Fibroblast of villous mesenchyme (primary cell): ENCODE results near the gene NME4. TPM values are rescaled to one million over a fixed set of nuclear protein-coding genes. Genes with fewer than 3 reads are reported as not detected.
"Not testable (repeated sequence)": the region's sequence is repeated elsewhere in the genome, so short reads cannot be mapped to it uniquely, and the experiment has no call there.

Experiments used
- DNase-seq: peaks from one replicate; pipeline ENCODE4 v3.0.0-alpha.2; 2010; ENCODE audit warnings: low read depth
- H3K4me3 ChIP-seq: 2 replicates; pipeline ENCODE4 v1.5.1; 2011; ENCODE audit warnings: low read depth, mild to moderate bottlenecking, low read length
- total RNA-seq: library from RNA; depleted of rRNA; stranded (reverse); fragments of >200 nt; gene quantifications from 2 replicates; pipeline ENCODE4 v1.2.3, GENCODE V29; 2012
- TF ChIP-seq, protein P1 (sequence below): IDR thresholded peaks from 2 replicates; pipeline ENCODE4 v1.5.1; 2012; ENCODE audit warnings: low read depth, mild to moderate bottlenecking, low read length; ENCODE audit not compliant: insufficient read depth

NME4 gene
- total RNA-seq, 1 donor = 126 TPM

DNA sequence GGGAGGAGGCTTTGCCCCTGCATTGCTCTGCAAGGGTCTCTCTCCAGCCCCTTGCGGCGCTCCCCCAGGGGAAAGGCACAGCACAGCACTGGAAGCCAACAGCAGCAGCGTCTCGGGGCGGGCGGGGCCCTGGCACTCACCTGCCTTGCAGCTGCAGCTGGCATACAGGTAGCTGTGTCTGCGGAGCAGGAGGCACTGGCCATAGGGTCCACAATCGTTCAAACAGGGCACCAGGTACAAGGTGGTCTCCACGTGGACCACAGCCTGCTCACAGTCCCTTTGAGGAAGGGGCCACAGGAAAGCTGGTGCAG, 22.4 kb upstream of the NME4 start:
- no peak for DNase-seq
- TF ChIP-seq, protein P1, sequence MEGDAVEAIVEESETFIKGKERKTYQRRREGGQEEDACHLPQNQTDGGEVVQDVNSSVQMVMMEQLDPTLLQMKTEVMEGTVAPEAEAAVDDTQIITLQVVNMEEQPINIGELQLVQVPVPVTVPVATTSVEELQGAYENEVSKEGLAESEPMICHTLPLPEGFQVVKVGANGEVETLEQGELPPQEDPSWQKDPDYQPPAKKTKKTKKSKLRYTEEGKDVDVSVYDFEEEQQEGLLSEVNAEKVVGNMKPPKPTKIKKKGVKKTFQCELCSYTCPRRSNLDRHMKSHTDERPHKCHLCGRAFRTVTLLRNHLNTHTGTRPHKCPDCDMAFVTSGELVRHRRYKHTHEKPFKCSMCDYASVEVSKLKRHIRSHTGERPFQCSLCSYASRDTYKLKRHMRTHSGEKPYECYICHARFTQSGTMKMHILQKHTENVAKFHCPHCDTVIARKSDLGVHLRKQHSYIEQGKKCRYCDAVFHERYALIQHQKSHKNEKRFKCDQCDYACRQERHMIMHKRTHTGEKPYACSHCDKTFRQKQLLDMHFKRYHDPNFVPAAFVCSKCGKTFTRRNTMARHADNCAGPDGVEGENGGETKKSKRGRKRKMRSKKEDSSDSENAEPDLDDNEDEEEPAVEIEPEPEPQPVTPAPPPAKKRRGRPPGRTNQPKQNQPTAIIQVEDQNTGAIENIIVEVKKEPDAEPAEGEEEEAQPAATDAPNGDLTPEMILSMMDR = no peak
- no peak overlapping the region for H3K4me3 ChIP-seq

DNA sequence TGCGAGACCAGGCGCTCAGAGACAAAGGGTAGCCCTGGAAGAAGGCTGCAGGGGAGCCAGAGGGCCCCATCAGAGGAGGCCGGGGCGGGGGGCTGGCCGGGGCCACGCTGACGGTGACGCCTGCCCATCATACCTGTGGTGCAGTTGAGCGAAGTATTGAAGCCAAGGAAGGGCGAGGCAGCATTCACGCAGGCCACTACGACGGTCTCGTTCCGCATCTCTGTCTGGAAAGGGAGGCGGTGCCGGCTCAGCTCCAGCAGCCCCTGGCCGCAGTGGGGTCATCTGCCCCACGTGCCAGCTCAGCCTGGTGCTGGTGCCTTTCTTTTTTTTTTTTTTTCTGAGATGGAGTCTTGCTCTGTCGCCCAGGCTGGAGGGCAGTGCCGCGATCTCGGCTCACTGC, 21.8 kb upstream of the NME4 start:
- TF ChIP-seq, protein P1 = no peak
- no peak overlapping the region for H3K4me3 ChIP-seq
- DNase-seq = no peak

DNA sequence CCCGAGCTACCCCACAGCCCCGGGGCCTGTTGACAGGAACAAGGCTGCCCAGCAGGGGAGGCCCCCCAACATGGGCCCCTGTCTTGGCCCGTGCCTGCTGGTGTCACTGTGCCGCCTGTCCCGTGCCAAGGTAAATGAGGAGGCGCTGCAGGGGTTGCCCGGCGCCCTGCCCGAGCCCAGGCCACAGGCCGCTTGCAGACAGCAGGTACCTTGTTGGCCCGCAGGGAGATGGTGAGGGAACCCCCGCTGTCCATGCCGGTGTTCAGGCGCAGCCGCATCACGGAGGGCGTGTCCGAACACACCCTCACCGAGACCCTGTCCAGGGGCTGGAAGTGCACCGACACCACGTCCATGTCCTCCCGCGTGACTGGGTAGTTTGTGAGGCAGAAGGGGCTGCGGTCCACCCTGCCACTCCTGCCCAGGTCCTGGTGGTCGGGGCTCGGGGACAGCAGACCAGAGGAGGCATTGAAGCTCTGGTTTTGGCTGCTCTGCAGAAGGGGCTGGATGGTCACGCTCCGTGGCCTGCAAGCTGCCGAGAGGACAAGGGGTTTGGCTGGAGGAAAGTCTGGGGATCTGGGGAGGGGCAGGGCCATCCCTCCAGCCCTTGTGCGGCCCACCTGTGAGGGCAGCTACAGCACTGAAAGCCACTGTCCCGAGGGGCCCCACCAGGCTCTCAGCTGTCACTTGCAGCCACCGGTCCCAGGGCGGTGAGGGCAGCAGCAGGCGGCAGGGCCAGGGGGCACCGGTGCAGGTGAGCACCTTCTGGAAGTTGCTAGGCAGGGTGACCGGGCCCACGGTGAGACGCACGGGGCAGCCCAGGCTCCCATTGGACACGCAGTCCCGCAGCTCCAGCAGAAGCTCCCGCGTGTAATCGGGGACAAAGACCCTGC, 20.8 kb upstream of the NME4 start:
- TF ChIP-seq, protein P1 = no peak
- H3K4me3 ChIP-seq = no peak overlapping the region
- DNase-seq = no peak

DNA sequence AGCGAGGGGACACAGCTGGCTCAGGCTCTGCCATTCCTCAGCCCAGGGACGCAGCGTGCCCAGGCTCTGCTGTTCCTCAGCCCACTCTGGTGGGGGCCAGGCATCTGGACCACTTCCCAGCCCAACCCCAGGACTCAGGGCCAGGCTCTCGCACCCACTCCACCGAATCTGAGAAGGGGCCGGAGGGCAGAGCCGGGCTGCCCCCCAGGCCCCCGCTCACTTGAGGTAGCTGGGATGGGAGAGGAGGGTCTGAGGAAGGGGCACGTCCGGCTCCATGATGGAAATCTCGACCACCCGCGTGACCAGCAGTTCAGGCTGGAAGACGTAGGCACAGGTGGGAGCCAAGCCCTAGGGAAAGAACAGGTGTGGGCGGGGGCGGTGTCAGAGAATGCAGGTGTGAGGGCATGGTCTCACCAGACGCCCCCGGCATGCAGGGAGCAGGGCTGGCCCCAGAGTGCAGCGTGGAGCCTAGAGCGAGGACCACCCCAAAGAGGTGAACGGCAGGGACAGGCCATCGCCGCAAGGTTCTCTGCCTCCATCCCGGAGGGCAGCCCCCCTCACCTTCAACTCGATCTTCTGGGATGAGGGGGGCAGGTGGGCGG, 20.1 kb upstream of the NME4 start:
- TF ChIP-seq, protein P1 = no peak
- no peak for DNase-seq
- H3K4me3 ChIP-seq = no peak overlapping the region

DNA sequence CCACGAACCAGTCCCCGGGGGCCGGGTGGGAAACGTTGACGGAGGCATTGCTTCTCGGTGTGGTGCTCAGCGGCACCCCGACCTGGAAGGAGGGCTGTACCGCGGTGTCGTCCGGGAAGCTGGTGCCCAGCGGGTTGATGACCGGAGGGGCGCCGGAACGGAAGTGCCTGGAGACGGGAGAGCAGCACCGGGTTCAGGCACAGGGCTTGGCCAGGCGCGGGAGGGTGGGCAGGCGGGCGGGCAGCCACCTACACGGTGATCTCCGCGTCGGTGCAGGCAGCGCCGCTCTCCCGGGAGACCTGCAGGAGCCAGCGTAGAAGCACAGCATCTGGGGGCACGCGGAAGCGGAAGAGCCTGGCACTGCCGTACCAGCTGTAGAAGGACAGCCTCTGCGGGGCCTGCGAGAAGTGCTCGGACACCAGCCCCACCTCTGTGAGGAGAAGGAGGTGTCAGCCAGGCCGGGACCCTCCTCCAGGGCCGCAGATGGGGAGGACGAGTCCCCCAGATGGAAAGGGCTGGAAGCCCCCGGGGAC, 19.5 kb upstream of the NME4 start:
- no peak overlapping the region for H3K4me3 ChIP-seq
- no peak for DNase-seq
- TF ChIP-seq, protein P1 = no peak

DNA sequence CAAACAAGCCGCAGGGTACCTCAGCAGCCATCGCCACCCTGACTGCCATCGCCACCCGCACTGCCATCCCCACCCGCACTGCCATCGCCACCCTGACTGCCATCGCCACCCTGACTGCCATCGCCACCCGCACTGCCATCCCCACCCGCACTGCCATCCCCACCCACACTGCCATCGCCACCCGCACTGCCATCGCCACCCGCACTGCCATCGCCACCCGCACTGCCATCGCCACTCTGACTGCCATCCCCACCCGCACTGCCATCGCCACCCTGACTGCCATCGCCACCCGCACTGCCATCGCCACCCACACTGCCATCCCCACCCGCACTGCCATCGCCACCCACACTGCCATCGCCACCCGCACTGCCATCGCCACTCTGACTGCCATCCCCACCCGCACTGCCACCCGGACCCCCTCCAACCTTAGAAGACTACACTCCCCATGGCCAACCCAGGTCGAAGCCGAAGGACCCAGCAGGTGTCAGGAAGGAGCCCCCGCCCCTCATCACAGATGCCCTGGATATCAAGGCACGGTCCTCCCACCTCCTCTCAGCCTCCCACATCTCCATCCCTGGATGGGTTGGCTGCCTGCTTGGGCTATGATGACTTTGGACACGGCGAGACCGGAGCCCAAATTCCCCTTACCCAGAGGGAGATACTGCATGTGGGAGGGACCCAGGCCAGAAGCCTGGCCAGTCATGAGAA, 18.7 kb upstream of the NME4 start:
- DNase-seq, H3K4me3 ChIP-seq: not testable (repeated sequence)

DNA sequence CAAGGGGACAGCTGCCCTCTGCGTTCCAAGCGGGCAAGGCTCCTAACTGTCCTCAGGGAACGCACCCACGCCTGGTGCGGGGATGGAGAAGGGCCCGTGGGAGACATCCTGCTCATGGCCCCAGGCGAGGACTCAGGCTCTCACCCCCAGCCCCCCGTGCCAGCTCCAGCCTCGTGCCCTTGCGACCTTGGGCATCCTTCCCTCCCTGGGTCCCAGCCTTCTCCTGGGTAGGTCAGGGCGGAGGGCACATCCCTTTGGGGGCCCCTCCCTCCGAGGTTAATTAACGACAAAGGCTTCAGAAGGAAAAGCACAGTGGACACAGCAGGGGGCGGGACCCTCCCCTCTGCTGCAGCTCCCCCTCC, 18.2 kb upstream of the NME4 start:
- no peak for DNase-seq
- TF ChIP-seq, protein P1 = no peak
- no peak overlapping the region for H3K4me3 ChIP-seq
